GM18519 (cell line): ENCODE measurements around the gene MPRIP.
"Not testable (repeated sequence)": the region's sequence is repeated elsewhere in the genome, so short reads cannot be mapped to it uniquely, and the experiment has no call there.

Experiments used
- ATAC-seq: cut with Tn5 transposase; IDR thresholded peaks from one replicate; pipeline ENCODE4 v1.9.1; 2021; ENCODE audit warnings: mild to moderate bottlenecking, moderate library complexity; ENCODE audit not compliant: unreplicated experiment, low FRiP score

Gene MPRIP, protein sequence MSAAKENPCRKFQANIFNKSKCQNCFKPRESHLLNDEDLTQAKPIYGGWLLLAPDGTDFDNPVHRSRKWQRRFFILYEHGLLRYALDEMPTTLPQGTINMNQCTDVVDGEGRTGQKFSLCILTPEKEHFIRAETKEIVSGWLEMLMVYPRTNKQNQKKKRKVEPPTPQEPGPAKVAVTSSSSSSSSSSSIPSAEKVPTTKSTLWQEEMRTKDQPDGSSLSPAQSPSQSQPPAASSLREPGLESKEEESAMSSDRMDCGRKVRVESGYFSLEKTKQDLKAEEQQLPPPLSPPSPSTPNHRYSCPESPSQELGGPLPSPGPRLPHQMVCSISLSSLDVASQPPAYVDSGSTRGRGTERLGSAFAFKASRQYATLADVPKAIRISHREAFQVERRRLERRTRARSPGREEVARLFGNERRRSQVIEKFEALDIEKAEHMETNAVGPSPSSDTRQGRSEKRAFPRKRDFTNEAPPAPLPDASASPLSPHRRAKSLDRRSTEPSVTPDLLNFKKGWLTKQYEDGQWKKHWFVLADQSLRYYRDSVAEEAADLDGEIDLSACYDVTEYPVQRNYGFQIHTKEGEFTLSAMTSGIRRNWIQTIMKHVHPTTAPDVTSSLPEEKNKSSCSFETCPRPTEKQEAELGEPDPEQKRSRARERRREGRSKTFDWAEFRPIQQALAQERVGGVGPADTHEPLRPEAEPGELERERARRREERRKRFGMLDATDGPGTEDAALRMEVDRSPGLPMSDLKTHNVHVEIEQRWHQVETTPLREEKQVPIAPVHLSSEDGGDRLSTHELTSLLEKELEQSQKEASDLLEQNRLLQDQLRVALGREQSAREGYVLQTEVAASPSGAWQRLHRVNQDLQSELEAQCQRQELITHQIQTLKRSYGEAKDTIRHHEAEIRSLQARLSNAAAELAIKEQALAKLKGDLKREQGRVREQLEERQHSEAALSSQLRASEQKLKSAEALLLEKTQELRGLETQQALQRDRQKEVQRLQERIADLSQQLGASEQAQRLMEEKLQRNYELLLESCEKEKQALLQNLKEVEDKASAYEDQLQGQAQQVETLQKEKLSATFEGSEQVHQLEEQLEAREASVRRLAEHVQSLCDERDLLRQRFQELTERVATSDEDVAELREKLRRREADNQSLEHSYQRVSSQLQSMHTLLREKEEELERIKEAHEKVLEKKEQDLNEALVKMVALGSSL (N-terminal part only)

GRCh38 chr17:17042384-17042736 is at the start of gene MPRIP:
TSS of gene MPRIP (plus strand) at chr17:17042457. CDS start at chr17:17042849, 392 bp downstream.
- ATAC-seq = no peak

GRCh38 chr17:16994631-16995030 is 47.6 kb upstream of the MPRIP start:
- ATAC-seq = no peak

- no peak for ATAC-seq
Measured at GRCh38 chr17:16995930-16996329, 46.3 kb upstream of the MPRIP start.

- ATAC-seq = not testable (repeated sequence)
Measured at GRCh38 chr17:16996726-16997125, 45.5 kb upstream of the MPRIP start.

GRCh38 chr17:16997514-16998429 is 44.5 kb upstream of the MPRIP start:
- no peak for ATAC-seq

- no peak for ATAC-seq
Measured at GRCh38 chr17:16999931-17000625, 42.2 kb upstream of the MPRIP start.

- ATAC-seq = no peak
Measured at GRCh38 chr17:17001076-17001777, 41.0 kb upstream of the MPRIP start.

DNA sequence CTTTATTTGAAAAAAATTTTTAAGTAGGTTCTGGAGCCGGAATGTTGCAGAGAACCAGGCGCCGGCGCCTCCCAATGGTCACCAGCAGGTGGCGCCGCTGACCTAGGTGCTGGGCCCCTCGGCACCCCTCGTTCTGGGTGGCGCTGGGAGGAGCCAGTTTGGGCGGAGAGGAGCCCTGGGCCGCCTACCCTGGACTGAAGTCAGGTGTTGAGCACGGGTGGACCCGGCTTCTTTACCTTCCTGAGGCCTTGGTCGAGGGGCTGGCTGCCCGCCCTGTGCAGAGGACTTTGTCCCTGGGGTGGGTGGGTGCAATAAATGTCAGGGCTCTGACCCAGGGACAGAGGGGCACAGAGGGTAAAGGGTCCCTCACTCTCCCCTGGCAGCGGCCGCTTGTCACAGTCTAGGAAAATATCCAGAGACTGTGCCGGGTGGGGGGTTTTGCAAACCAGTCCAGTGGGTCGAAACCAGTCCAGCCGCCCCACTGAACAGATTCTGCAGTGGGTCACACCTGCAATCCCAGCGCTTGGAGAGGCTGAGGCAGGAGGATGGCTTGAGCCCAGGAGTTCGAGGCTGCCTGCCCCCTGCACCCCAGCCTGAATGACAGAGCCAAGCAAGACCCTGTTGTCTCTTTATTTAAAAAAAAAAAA is 40.3 kb upstream of the MPRIP start:
- ATAC-seq = no peak

- not testable (repeated sequence) for ATAC-seq
Measured at GRCh38 chr17:17002731-17003715, 39.2 kb upstream of the MPRIP start.

GRCh38 chr17:17004251-17004996 is 37.8 kb upstream of the MPRIP start:
- ATAC-seq = no peak

- not testable (repeated sequence) for ATAC-seq
Measured at GRCh38 chr17:17004997-17005614, 37.2 kb upstream of the MPRIP start.

- ATAC-seq = not testable (repeated sequence)
Measured at GRCh38 chr17:17007891-17008290, 34.4 kb upstream of the MPRIP start.

DNA sequence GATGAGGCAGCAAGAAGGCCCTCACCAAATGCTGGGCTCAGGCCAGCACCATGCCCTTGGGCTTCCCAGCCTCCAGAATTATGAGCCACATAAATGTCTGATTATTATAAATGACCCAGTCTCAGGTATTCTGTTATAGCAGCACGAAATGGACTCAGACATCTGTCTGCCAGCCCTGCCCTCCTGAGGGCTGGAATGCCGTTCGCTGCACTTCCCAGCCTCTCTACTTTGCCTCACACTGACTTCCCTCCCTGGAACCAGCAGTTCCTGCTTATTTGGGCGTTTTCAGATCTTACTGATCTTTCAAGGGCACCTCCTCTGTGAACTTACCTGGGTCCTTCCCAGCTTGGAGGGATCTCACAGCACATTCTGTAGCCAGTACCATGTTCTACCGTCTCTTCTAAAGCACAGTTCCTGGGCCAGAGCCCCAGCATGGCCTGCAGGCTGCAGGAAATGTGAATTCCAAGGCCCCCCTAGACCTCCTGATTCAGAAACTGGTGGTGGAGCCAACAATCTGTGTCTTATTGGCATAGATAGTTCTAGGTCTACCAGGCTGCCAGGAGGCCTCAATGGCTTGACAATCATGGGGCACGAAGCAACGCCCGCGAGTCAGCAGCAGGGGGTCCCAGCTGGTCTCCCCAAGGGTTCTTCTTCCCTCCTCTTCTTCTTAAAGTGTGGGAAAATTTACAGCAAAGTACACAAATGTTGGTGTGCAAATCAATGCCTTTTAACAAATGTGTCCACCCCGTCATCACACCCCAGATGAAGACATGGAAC is 33.4 kb upstream of the MPRIP start:
- not testable (repeated sequence) for ATAC-seq

DNA sequence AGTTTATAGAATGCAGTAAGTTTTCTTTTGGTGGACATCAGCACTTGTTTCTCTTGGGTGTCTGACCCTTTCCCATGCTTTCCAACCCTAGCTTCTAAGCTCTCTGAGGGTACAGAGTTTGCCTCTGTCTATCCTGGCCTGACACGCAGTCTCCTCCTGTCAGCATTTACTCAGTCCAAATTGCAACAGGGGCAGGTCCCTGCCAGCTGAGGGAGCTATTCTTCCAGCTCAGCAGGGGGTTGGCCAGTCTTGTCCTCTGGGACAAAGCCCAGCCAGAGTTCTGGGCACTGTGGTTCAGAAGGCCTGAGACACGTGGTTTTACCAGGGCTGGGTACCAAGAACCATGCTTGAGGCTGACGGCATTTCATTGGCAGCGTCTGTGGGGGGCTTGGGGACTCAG is 32.3 kb upstream of the MPRIP start:
- ATAC-seq = not testable (repeated sequence)

- ATAC-seq = not testable (repeated sequence)
Measured at GRCh38 chr17:17010545-17011034, 31.7 kb upstream of the MPRIP start.
